IMR-90 (cell line): ENCODE results near the gene EEF1B2. TPM values are rescaled to one million over a fixed set of nuclear protein-coding genes. Genes with fewer than 3 reads are reported as not detected.

ENCODE experiments used
- ATAC-seq: fragments of 200-7000 bp; cut with Tn5 transposase; 2 replicates; pipeline ENCODE4 v1.9.1; 2020; ENCODE audit warnings: low read depth, mild to moderate bottlenecking, moderate library complexity
- BruUV-seq: library from RNA; stranded (reverse); fragments of 400-500 nt; replicated peaks from 2 replicates; lab custom pipeline; 2021; lab: Mats Ljungman, UMichigan
- CTCF ChIA-PET: fragments of 300-600 bp; formaldehyde crosslinking; extraction: SDS; loops from one replicate; lab custom pipeline; 2021; ENCODE audit warnings: antibody characterized with exemption; lab: Yijun Ruan, JAX
- POLR2A ChIA-PET: fragments of 300-600 bp; sonication (Branson Sonifier 250); formaldehyde crosslinking; loops from one replicate; lab custom pipeline; 2022; ENCODE audit warnings: antibody characterized with exemption; ENCODE audit not compliant: unreplicated experiment; lab: Charles Lee
- DNase-seq: peaks from one replicate; pipeline ENCODE4 v3.0.0; 2013
- H2AFZ ChIP-seq: replicated peaks from 2 replicates; pipeline ENCODE3; 2013; ENCODE audit warnings: low read length, mild to moderate bottlenecking; ENCODE audit not compliant: poor library complexity
- H2AK5ac ChIP-seq: 2 replicates; pipeline ENCODE4 v1.6.1; 2013; ENCODE audit warnings: low read depth, low read length, inconsistent platforms
- H2AK9ac ChIP-seq: replicated peaks from 2 replicates; pipeline ENCODE3; 2013; ENCODE audit warnings: mild to moderate bottlenecking, low read depth, low read length, moderate library complexity; ENCODE audit not compliant: poor library complexity
- H2BK120ac ChIP-seq: 2 replicates; pipeline ENCODE4 v1.6.1; 2013; ENCODE audit warnings: low read depth, low read length, inconsistent platforms
- H2BK15ac ChIP-seq: 3 replicates; pipeline ENCODE4 v1.6.1; 2013; ENCODE audit warnings: low read depth, low read length, inconsistent platforms
- H2BK20ac ChIP-seq: 2 replicates; pipeline ENCODE4 v1.6.1; 2013; ENCODE audit warnings: low read depth, mild to moderate bottlenecking, inconsistent platforms, low read length, moderate library complexity
- H2BK5ac ChIP-seq: 2 replicates; pipeline ENCODE4 v1.6.1; 2013; ENCODE audit warnings: mild to moderate bottlenecking, low read depth, low read length, inconsistent platforms; ENCODE audit not compliant: poor library complexity, severe bottlenecking
- H3K14ac ChIP-seq: replicated peaks from 2 replicates; pipeline ENCODE4 v1.6.1; 2013; ENCODE audit warnings: low read depth, low read length, inconsistent platforms
- H3K18ac ChIP-seq: 2 replicates; pipeline ENCODE4 v1.6.1; 2013; ENCODE audit warnings: low read depth, low read length, control low read depth
- H3K23ac ChIP-seq: 2 replicates; pipeline ENCODE4 v1.6.1; 2013; ENCODE audit warnings: low read depth, low read length, inconsistent platforms
- H3K27ac ChIP-seq: 2 replicates; pipeline ENCODE4 v1.5.1; 2013; ENCODE audit warnings: mild to moderate bottlenecking, control low read depth, low read length; ENCODE audit not compliant: insufficient read depth
- H3K27me3 ChIP-seq: 2 replicates; pipeline ENCODE4 v1.6.1; 2013; ENCODE audit warnings: low read length; ENCODE audit not compliant: control insufficient read depth, insufficient read depth
- H3K36me3 ChIP-seq: 2 replicates; pipeline ENCODE4 v1.6.1; 2013; ENCODE audit warnings: low read length, mixed read lengths; ENCODE audit not compliant: control insufficient read depth, insufficient read depth
- H3K4ac ChIP-seq: 2 replicates; pipeline ENCODE4 v1.6.1; 2013; ENCODE audit warnings: low read depth, low read length, inconsistent platforms
- H3K4me1 ChIP-seq: 2 replicates; pipeline ENCODE4 v1.6.1; 2013; ENCODE audit warnings: low read length, mixed read lengths; ENCODE audit not compliant: control insufficient read depth, insufficient read depth
- H3K4me2 ChIP-seq: 2 replicates; pipeline ENCODE4 v1.6.1; 2013; ENCODE audit warnings: low read depth, mild to moderate bottlenecking, control low read depth, low read length, moderate library complexity
- H3K4me3 ChIP-seq: 2 replicates; pipeline ENCODE4 v1.5.1; 2013; ENCODE audit warnings: low read depth, mild to moderate bottlenecking, control low read depth, low read length, moderate library complexity; ENCODE audit not compliant: insufficient read depth
- H3K56ac ChIP-seq: 2 replicates; pipeline ENCODE4 v1.6.1; 2013; ENCODE audit warnings: low read length, inconsistent platforms; ENCODE audit not compliant: insufficient read depth; ENCODE audit errors: extremely low read depth
- H3K79me1 ChIP-seq, 2 experiments: 2 replicates each; pipeline ENCODE4 v1.6.1; 2013; ENCODE audit warnings: low read length in 2 of 2, inconsistent platforms in 1 of 2, low read depth in 1 of 2
- H3K9ac ChIP-seq: 2 replicates; pipeline ENCODE4 v1.6.1; 2013; ENCODE audit warnings: low read depth, low read length, control low read depth
- H3K9me1 ChIP-seq: 2 replicates; pipeline ENCODE4 v1.6.1; 2013; ENCODE audit warnings: low read length, inconsistent platforms; ENCODE audit not compliant: insufficient read depth
- H3K9me3 ChIP-seq: 2 replicates; pipeline ENCODE4 v1.6.1; 2013; ENCODE audit warnings: low read length; ENCODE audit not compliant: control insufficient read depth, insufficient read depth
- H4K20me1 ChIP-seq: 2 replicates; pipeline ENCODE4 v1.6.1; 2013; ENCODE audit warnings: low read length, inconsistent platforms; ENCODE audit not compliant: insufficient read depth
- H4K5ac ChIP-seq: 2 replicates; pipeline ENCODE4 v1.6.1; 2013; ENCODE audit warnings: mild to moderate bottlenecking, low read depth, low read length, control low read depth
- H4K8ac ChIP-seq, 2 experiments: 2 replicates each; pipeline ENCODE4 v1.6.1; 2013; ENCODE audit warnings: low read depth in 2 of 2, low read length in 2 of 2, control low read depth in 1 of 2, inconsistent platforms in 1 of 2
- H4K91ac ChIP-seq: 2 replicates; pipeline ENCODE4 v1.6.1; 2013; ENCODE audit warnings: low read depth, low read length, inconsistent platforms; ENCODE audit not compliant: insufficient read depth
- BHLHE40 ChIP-seq: fragments of 150-350 bp; IDR thresholded peaks from 2 replicates; pipeline ENCODE4 v1.6.1; 2016; ENCODE audit warnings: mild to moderate bottlenecking, low read depth, low read length
- CTCF ChIP-seq: conservative IDR thresholded peaks from 2 replicates; pipeline ENCODE4 v1.5.1; 2012; ENCODE audit warnings: mild to moderate bottlenecking, low read depth, low read length, improper control_type of control experiment
- ELK1 ChIP-seq: fragments of 150-350 bp; IDR thresholded peaks from 2 replicates; pipeline ENCODE4 v1.6.1; 2016; ENCODE audit warnings: low read depth, mild to moderate bottlenecking, low read length, moderate library complexity, borderline replicate concordance
- FOS ChIP-seq: fragments of 150-350 bp; IDR thresholded peaks from 2 replicates; pipeline ENCODE4 v1.6.1; 2016; ENCODE audit warnings: low read depth, low read length
- MAZ ChIP-seq: IDR thresholded peaks from 2 replicates; pipeline ENCODE4 v1.6.1; 2012; ENCODE audit warnings: low read depth, mild to moderate bottlenecking, low read length, improper control_type of control experiment, moderate library complexity, borderline replicate concordance
- MXI1 ChIP-seq: IDR thresholded peaks from 2 replicates; pipeline ENCODE4 v1.6.1; 2012; ENCODE audit warnings: low read depth, mild to moderate bottlenecking, low read length, moderate library complexity, borderline replicate concordance
- NFE2L2 ChIP-seq: fragments of 150-350 bp; IDR thresholded peaks from 2 replicates; pipeline ENCODE4 v1.6.1; 2016; ENCODE audit warnings: low read depth, mild to moderate bottlenecking, low read length
- RAD21 ChIP-seq: IDR thresholded peaks from 2 replicates; pipeline ENCODE4 v1.6.1; 2012; ENCODE audit warnings: low read length, improper control_type of control experiment
- SMC3 ChIP-seq: fragments of 150-350 bp; IDR thresholded peaks from 2 replicates; pipeline ENCODE4 v1.6.1; 2016; ENCODE audit warnings: low read depth, mild to moderate bottlenecking, antibody characterized with exemption, low read length, moderate library complexity
- USF2 ChIP-seq: fragments of 150-350 bp; IDR thresholded peaks from 2 replicates; pipeline ENCODE4 v1.6.1; 2017; ENCODE audit warnings: mild to moderate bottlenecking, antibody characterized with exemption, low read length, low read depth
- WGBS, 2 experiments: methylation state at CpG; one replicate each; pipeline versions ENCODE4 v1.1.5 to v1.1.7; 2013; ENCODE audit warnings: missing lambda C conversion rate in 2 of 2; ENCODE audit not compliant: insufficient read length in 1 of 2; ENCODE audit errors: extremely low coverage in 2 of 2; 5-methylcytosine and 5-hydroxymethylcytosine counted together
- dilution Hi-C: fragments of 300-500 bp; cut with HindIII; formaldehyde crosslinking; loops from one replicate; pipeline ENCODE4 v1.14.3; 2018; ENCODE audit warnings: low sequenced_read_pairs; ENCODE audit not compliant: unreplicated experiment
- in situ Hi-C: fragments of 300-500 bp; cut with MboI; formaldehyde crosslinking; loops from 3 replicates; pipeline ENCODE4 v1.14.3; 2019; ENCODE audit warnings: low sequenced_read_pairs, inconsistent platforms, mixed read lengths
- intact Hi-C: fragments of 100-400 bp; cut with micrococcal nuclease; formaldehyde crosslinking; loops from 2 replicates; pipeline ENCODE4 v1.10.0; 2022
- polyA plus RNA-seq, 3 experiments: library from polyadenylated mRNA; depleted of rRNA; stranded (reverse); fragments of >200 nt; gene quantifications; 2 replicates each; pipeline ENCODE4 v1.2.3, GENCODE V29; 2012; ENCODE audit warnings: low replicate concordance in 1 of 3
- total RNA-seq: library from RNA; depleted of rRNA; stranded (reverse); fragments of >200 nt; gene quantifications from 2 replicates; pipeline ENCODE4 v1.2.3, GENCODE V29; 2012

EEF1B2 gene
- total and polyA plus RNA-seq, 2 of the 4 experiments (the other 2 are of a cell fraction) = 574 to 751 TPM

GRCh38 chr2:206190689-206191088, 31.0 kb downstream of the EEF1B2 start:
- no peak overlapping the region for H2AK5ac ChIP-seq
- H3K4me2 ChIP-seq = no peak overlapping the region
- no peak overlapping the region for H2BK5ac ChIP-seq
- H4K20me1 ChIP-seq = no peaks in the 10 kb centered on the region
- H3K4me1 ChIP-seq = no peaks in the 10 kb centered on the region
- no peak overlapping the region for H2BK20ac ChIP-seq
- H3K36me3 ChIP-seq = no peaks in the 10 kb centered on the region
- H3K18ac ChIP-seq = no peak overlapping the region
- H2AFZ ChIP-seq = no peak overlapping the region
- no peaks in the 10 kb centered on the region for H3K79me1 ChIP-seq
- H3K56ac ChIP-seq = no peak overlapping the region
- H3K27me3 ChIP-seq = no peaks in the 10 kb centered on the region
- no peaks in the 10 kb centered on the region for H3K9me3 ChIP-seq
- no peak overlapping the region for H3K4me3 ChIP-seq
- H4K8ac ChIP-seq = no peak overlapping the region
- in situ Hi-C loops (no loop called here), dilution Hi-C loops (no loop called here), intact Hi-C loops (no loop called here)
- no peak overlapping the region for H3K9ac ChIP-seq
- DNase-seq (no peak), ATAC-seq (no peak)
- WGBS, 2 experiments = no CpG with 5 or more reads among the region's 5 CpGs
- no peak overlapping the region for H3K4ac ChIP-seq
- POLR2A ChIA-PET = no interaction called here
- H2BK120ac ChIP-seq = no peak overlapping the region
- CTCF ChIA-PET = no interaction called here
- H4K91ac ChIP-seq = no peak overlapping the region
- TF ChIP-seq SMC3 (no peak), FOS (no peak), CTCF (no peak), USF2 (no peak), MAZ (no peak), ELK1 (no peak), MXI1 (no peak), RAD21 (no peak), NFE2L2 (no peak), BHLHE40 (no peak)
- H4K5ac ChIP-seq = no peak overlapping the region
- no peaks in the 10 kb centered on the region for H3K9me1 ChIP-seq
- H3K14ac ChIP-seq = no peak overlapping the region
- H3K23ac ChIP-seq = no peak overlapping the region
- BruUV-seq = no TSS peak
- no peak overlapping the region for H2BK15ac ChIP-seq
- no peak overlapping the region for H2AK9ac ChIP-seq
- H3K27ac ChIP-seq = no peak overlapping the region
